HG03378 (cell line): ENCODE results near the gene RC3H2.
"Not testable (repeated sequence)": the region's sequence is repeated elsewhere in the genome, so short reads cannot be mapped to it uniquely, and the experiment has no call there.

Experiments used
- ATAC-seq: cut with Tn5 transposase; IDR thresholded peaks from one replicate; pipeline ENCODE4 v1.9.1; 2021; ENCODE audit warnings: mild to moderate bottlenecking, moderate library complexity; ENCODE audit not compliant: unreplicated experiment

Gene RC3H2

GRCh38 chr9:122810306-122810946, 94.7 kb downstream of the RC3H2 start:
- peak; percentile 88 for ATAC-seq

GRCh38 chr9:122809261-122809660, 95.9 kb downstream of the RC3H2 start:
- ATAC-seq: not testable (repeated sequence)

GRCh38 chr9:122808141-122808540, 97.0 kb downstream of the RC3H2 start:
- ATAC-seq: no peak

GRCh38 chr9:122807271-122807900, 97.8 kb downstream of the RC3H2 start:
- ATAC-seq: no peak

GRCh38 chr9:122806661-122807060, 98.5 kb downstream of the RC3H2 start:
- no peak for ATAC-seq

- no peak for ATAC-seq
These were observed 104.8 kb downstream of the RC3H2 start, which contains the start of gene OR1K1 for GRCh38 chr9:122800066-122801060. TSS of gene OR1K1 (plus strand) at chr9:122800123. CDS start at chr9:122800123, 0 bp downstream.

GRCh38 chr9:122797316-122798063, 107.7 kb downstream of the RC3H2 start:
- ATAC-seq: no peak
